Suppressor macrophage (primary cell): ENCODE results near the gene EXOC3.
A peak's percentile ranks its signal among the peaks of the same experiment; 100 is the strongest.
"Not testable (repeated sequence)": the region's sequence is repeated elsewhere in the genome, so short reads cannot be mapped to it uniquely, and the experiment has no call there.

ENCODE experiments used
- DNase-seq, 4 experiments: peaks; one replicate each; pipeline ENCODE4 v3.0.0-alpha.2; 2020 to 2022

The EXOC3 gene

GRCh38 chr5:504326-505154, 61.6 kb downstream of the EXOC3 start:
- DNase-seq: no peak

- no peak for DNase-seq
Measured at GRCh38 chr5:505951-506525, 63.1 kb downstream of the EXOC3 start.

- not testable (repeated sequence) for DNase-seq
Measured at GRCh38 chr5:507986-508575, 65.1 kb downstream of the EXOC3 start.

- DNase-seq: no peak
Measured at GRCh38 chr5:509611-510185, 66.7 kb downstream of the EXOC3 start.

GRCh38 chr5:510521-510920, 67.5 kb downstream of the EXOC3 start:
- DNase-seq: no peak

- DNase-seq: no peak
Measured at GRCh38 chr5:511476-511875, 68.5 kb downstream of the EXOC3 start.

GRCh38 chr5:513216-514100, 70.5 kb downstream of the EXOC3 start:
- DNase-seq: peak; percentile 31 to 69 (median 62)

GRCh38 chr5:514101-514485, 71.1 kb downstream of the EXOC3 start:
- no peak for DNase-seq

- peak in 1 of 4 experiments; percentile 22 for DNase-seq
Measured at GRCh38 chr5:514673-515072, 71.7 kb downstream of the EXOC3 start.

- DNase-seq: no peak
Measured at GRCh38 chr5:515273-515836, 72.4 kb downstream of the EXOC3 start.

- DNase-seq: no peak
Measured at GRCh38 chr5:516338-516925, 73.5 kb downstream of the EXOC3 start.
